ENCODE data around the gene CELSR1.
"Not testable (repeated sequence)": the region's sequence is repeated elsewhere in the genome, so short reads cannot be mapped to it uniquely, and the experiment has no call there.

Gene CELSR1

GRCh38 chr22:46533070-46533833, 4.2 kb downstream of the CELSR1 start:
- no peak for DNase-seq (ENCODE audit: low read depth)

- DNase-seq (ENCODE audit: low read depth) = no peak
Observed at GRCh38 chr22:46532416-46532815, 5.0 kb downstream of the CELSR1 start.

DNA sequence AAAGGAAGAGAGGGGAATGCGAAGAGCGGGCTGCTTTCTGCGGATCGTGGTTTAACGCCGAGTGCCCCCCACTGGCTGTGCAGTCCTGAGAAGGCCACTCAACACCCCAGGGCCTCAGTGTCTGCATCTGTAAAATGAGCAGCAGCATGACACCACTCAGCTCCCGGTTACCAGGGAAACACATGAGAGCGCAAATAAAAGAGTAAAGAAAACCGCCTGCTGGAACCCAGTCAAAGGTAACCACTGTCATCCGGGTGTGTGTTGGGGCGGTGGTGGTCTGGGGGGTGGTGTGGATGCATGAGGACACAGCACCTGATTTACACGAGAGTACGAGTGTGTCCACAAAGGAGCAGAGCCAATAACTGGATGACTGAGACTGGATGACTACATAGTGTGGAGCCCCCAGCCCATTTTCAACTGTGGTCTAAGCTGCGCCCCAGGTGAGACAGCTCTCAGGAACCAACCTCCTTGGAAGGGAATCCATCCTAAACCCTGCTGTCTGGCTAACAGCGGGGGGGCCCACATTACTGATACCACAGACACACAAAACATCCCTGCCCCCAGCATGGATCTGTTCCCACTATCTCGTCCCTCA, 5.7 kb downstream of the CELSR1 start:
- no peak for DNase-seq (ENCODE audit: low read depth)

DNA sequence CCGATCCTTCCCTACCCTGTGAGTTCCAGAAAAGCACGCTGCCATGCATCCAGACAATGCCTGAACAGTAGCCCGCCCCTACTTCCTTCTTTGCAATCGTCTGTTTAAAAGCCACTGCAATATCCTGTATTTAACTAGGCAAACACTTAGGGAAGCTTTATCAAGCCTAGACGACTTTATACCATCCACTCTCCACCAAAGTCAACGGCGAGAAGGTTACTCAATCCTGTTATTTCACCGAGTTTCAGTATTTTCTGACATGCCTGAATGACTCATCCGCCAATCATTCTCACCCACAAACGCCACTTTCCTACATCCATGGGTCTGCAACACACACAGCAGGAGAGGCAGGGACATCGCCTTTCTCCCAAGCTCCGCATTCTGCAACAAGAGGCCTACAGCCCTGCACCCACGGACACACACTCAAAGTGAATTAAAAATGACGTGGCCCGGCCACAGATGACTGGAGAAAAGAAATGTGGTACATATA, 9.3 kb downstream of the CELSR1 start:
- peak; percentile 70 for DNase-seq (ENCODE audit: low read depth)

DNA sequence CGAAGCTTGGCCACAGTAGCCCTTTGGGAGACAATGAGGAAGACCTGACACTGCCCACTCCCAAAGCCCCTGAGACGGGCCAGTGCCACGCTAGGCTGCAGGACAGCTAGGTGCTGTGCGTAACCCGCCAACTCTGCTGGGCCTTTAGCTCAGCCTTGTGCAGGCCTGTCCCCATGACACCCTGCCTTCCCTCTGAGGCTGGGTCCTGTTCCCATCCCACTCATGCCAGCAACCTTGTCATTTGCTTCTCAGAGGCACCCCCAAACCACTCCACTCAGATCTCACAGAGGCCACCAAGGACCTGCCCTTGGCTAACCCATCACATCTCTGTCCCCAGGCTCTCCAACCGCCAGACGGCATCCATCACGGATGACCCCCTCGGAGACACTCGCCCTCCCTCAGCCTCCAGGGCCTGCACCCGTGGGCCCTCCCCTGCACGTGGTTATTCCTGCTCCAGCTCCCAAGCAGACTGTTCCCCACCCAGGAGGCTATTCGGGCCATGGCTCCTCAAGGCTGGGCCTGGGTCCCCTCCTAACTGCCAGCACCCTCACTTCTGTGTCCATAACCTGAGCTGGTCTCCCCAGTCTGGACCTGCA, 11.1 kb downstream of the CELSR1 start:
- no peak for DNase-seq (ENCODE audit: low read depth)

GRCh38 chr22:46525389-46526243, 11.8 kb downstream of the CELSR1 start:
- DNase-seq (ENCODE audit: low read depth) = no peak

DNA sequence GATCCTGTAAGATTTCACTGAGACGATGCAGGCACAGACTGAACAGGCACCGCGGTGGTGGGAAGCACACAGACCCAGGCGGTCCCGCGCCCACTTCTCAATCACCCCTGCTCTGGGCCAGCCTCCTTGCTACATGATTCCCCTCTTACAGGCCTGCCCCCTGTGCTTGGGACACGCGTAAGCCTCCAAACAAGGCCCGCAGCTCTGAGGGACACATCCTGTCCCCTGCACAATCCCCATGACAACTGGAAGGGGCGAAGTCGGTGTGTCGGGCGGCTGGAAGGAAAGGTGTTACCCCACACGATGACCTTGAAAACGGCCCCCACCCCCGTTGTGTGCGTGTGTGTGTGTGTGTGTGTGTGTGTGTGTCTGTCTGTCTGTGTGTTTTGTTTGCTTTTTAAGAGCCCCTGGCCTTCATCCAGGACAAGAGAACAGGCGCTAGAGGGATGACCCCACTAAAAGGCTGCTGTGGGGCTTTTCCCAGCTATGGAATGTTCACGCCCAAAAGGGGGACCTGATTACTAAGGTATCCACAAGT, 13.1 kb downstream of the CELSR1 start:
- no peak for DNase-seq (ENCODE audit: low read depth)

- DNase-seq (ENCODE audit: low read depth) = no peak
Observed at GRCh38 chr22:46522797-46523196, 14.6 kb downstream of the CELSR1 start.

- DNase-seq (ENCODE audit: low read depth) = no peak
Observed at GRCh38 chr22:46521994-46522393, 15.4 kb downstream of the CELSR1 start.

DNA sequence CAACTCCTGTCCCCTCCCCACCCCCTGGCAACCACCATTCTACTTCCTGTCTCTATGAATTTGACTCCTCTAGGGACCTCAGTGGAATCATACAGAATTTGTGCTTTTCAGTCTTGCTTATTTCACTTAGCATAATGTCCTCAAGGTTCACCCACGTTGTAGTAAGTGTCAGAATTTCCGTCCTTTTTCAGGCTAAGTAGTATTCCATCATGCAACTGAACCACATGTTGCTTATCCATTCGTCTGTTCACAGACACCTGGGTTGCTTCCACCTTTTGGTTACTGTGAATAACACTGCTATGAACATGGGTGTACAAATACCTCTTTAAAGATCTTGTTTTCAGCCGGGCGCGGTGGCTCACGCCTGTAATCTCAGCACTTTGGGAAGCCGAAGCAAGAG, 16.5 kb downstream of the CELSR1 start:
- no peak for DNase-seq (ENCODE audit: low read depth)

DNA sequence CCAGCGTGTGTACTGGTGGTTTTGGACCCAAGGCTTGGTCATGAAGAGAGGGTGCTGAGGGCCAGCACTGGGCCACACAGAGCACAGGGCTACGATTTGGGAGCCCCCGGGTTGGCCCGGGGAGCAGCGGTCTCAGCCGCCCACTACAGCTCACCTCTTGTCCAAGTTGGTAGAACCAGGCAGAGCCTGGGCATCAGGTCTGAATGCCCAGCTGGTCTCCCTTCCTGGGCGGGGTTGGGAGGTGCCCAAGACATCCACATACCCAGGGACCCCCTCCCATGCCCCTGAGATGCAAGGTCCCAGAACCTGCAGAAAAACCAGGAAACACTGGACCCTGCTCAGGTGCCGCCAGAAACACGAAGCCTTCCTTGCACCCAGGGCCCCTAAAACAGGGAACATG, 18.0 kb downstream of the CELSR1 start:
- DNase-seq (ENCODE audit: low read depth) = no peak

DNA sequence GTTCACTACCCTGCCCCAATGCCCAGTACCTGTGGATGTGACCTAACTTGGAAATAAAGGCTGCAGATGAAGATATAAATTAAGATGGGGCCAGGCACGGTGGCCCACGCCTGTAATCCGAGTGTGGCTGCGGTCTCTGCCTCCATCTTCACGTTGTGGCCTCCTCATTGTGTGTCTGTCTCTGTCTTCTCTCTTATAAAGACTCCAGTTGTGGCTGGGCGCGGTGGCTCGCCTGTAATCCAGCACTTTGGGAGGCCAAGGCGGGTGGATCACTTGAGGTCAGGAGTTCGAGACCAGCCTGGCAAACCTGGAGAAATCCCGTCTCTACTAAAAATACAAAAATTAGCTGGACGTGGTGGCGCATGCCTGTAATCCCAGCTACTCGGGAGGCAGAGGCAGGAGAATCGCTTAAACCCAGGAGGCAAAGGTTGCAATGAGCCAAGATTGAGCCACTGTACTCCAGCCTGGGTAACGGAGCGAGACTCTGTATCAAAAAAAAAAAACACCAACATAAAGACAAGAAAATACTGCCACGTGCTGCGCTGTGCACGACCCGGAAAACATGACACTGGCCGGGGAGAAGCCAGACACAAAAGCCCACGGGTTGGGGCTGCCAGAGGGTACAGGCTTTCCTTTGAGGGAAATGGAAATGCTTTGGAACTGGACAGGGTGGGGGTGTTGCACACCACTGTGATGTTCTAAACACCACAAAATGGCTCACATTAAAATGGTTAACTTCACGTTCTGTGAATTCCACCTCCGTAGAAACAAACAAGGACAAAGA, 18.7 kb downstream of the CELSR1 start:
- no peak for DNase-seq (ENCODE audit: low read depth)

GRCh38 chr22:46518038-46518437, 19.4 kb downstream of the CELSR1 start:
- no peak for DNase-seq (ENCODE audit: low read depth)

DNA sequence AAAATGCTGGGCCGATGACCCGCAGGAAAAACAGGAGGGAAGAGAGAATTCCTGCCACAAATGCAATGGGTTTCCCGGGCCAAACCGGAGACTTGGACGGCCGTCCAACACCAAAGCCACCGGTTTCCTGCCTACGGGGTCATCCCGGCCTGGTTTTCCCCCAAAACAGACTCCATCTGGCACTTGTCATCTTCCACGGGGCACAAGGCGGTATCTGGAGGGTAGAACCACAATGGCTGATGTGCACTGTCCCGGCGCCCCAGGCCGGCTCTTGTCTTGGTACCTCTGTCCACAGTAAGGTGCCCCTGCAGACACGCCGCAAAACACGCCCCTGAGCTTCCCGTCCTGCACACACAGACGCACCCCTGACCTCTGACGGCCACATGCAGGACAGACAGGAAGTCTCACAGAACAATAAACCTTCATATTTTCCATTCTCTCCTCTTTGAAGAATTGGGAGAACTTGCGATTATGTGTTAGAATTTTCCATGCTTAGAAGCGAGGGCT, 20.1 kb downstream of the CELSR1 start:
- DNase-seq (ENCODE audit: low read depth) = no peak

GRCh38 chr22:46516638-46517037, 20.8 kb downstream of the CELSR1 start:
- no peak for DNase-seq (ENCODE audit: low read depth)

- not testable (repeated sequence) for DNase-seq (ENCODE audit: low read depth)
Observed at GRCh38 chr22:46516112-46516487, 21.3 kb downstream of the CELSR1 start.

DNA sequence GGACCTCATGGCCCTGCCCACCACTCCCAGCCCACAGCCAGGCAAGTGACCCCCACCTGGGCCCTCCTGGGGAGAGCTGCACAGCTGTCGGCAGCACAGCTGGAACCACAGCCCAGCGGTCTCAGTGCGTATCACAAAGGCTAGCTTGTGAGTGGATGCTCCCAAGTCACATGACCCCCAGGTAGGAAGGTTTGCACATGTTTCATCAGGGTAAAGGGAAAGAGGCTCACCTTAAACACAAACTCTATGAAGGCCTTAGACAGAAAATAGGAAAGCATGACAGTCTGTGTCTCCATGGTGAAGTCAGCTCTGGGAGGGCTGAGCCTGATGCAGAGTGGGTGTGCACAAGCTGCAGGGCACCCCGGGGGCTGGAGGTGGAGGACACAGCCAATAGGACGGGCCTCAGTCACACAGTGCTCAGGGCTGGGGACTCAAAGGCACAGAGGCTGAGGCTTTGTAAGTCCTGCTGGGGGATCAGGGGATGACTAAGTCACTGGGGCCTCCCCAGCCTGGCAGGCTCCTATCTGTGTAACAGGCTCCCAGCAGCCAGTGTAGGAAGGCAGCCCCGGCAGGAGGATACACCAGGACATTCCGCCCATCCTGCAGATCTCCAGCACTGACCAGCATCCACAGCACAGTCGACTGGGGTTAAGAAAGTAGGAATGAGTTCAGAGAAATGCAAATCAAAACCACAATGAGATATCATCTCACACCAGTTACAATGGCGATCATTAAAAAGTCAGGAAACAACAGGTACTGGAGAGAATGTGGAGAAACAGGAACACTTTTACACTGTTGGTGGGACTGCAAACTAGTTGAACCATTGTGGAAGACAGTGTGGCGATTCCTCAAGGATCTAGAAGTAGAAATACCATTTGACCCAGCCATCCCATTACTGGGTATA, 22.0 kb downstream of the CELSR1 start:
- no peak for DNase-seq (ENCODE audit: low read depth)

- DNase-seq (ENCODE audit: low read depth) = peak; percentile 45
Observed at GRCh38 chr22:46514592-46515207, 22.7 kb downstream of the CELSR1 start.

GRCh38 chr22:46513908-46514550, 23.4 kb downstream of the CELSR1 start:
- no peak for DNase-seq (ENCODE audit: low read depth)
